HG02623 (cell line): Measurements from ENCODE around the gene CTDSP2.

Experiments used
- ATAC-seq: cut with Tn5 transposase; IDR thresholded peaks from one replicate; pipeline ENCODE4 v1.9.1; 2021; ENCODE audit warnings: moderate library complexity; ENCODE audit not compliant: unreplicated experiment

The CTDSP2 gene

GRCh38 chr12:57817261-57817989 is 29.1 kb downstream of the CTDSP2 start:
- ATAC-seq = no peak

- ATAC-seq = no peak
Measured at GRCh38 chr12:57816855-57817151, 29.7 kb downstream of the CTDSP2 start.

- ATAC-seq = no peak
Measured at GRCh38 chr12:57816001-57816854, 30.3 kb downstream of the CTDSP2 start.

GRCh38 chr12:57815177-57816000 is 31.1 kb downstream of the CTDSP2 start:
- ATAC-seq = no peak

GRCh38 chr12:57813971-57814772 is 32.4 kb downstream of the CTDSP2 start:
- no peak for ATAC-seq

- ATAC-seq = no peak
Measured at GRCh38 chr12:57813111-57813970, 33.2 kb downstream of the CTDSP2 start.

GRCh38 chr12:57811028-57811755 is 35.3 kb downstream of the CTDSP2 start:
- ATAC-seq = no peak

GRCh38 chr12:57810450-57810849 is 36.1 kb downstream of the CTDSP2 start:
- ATAC-seq = no peak

- ATAC-seq = no peak
Measured at GRCh38 chr12:57809425-57809824, 37.1 kb downstream of the CTDSP2 start.

GRCh38 chr12:57808351-57808750 is 38.2 kb downstream of the CTDSP2 start:
- ATAC-seq = no peak

- no peak for ATAC-seq
Measured at GRCh38 chr12:57807285-57807684, 39.2 kb downstream of the CTDSP2 start.

- ATAC-seq = no peak
Measured at GRCh38 chr12:57806677-57807076, 39.9 kb downstream of the CTDSP2 start.

- ATAC-seq = no peak
Measured at GRCh38 chr12:57803319-57803893, 43.1 kb downstream of the CTDSP2 start.

GRCh38 chr12:57802607-57803006 is 43.9 kb downstream of the CTDSP2 start:
- ATAC-seq = no peak

GRCh38 chr12:57800965-57801364 is 45.6 kb downstream of the CTDSP2 start:
- no peak for ATAC-seq

- ATAC-seq = no peak
Measured at GRCh38 chr12:57797933-57798332, 48.6 kb downstream of the CTDSP2 start.

GRCh38 chr12:57796996-57797395 is 49.5 kb downstream of the CTDSP2 start:
- ATAC-seq = no peak

GRCh38 chr12:57795354-57795753 is 51.2 kb downstream of the CTDSP2 start:
- no peak for ATAC-seq

GRCh38 chr12:57793920-57794319 is 52.6 kb downstream of the CTDSP2 start:
- ATAC-seq = no peak
